ENCODE measurements around the gene C1orf21.

DNA sequence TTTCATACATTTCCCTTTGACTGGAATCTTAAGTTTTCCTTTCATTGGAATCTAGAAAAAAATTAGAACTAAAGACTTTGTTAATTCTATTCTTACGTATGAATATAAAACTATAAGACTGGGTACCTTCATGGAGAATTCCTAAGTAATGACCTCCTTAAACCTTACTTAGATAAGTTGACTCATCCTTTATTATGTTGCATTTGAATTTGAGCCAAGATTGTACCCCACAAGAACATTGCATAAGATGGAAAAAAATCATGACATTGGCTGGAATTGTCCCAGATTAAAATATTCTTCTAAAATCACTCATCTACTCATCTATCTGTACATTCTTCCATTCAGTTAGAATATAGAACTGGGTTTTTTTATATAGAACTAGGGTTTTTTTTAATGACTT, 137.4 kb downstream of the C1orf21 start:
- TF ChIP-seq, protein P1, sequence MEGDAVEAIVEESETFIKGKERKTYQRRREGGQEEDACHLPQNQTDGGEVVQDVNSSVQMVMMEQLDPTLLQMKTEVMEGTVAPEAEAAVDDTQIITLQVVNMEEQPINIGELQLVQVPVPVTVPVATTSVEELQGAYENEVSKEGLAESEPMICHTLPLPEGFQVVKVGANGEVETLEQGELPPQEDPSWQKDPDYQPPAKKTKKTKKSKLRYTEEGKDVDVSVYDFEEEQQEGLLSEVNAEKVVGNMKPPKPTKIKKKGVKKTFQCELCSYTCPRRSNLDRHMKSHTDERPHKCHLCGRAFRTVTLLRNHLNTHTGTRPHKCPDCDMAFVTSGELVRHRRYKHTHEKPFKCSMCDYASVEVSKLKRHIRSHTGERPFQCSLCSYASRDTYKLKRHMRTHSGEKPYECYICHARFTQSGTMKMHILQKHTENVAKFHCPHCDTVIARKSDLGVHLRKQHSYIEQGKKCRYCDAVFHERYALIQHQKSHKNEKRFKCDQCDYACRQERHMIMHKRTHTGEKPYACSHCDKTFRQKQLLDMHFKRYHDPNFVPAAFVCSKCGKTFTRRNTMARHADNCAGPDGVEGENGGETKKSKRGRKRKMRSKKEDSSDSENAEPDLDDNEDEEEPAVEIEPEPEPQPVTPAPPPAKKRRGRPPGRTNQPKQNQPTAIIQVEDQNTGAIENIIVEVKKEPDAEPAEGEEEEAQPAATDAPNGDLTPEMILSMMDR (IDR thresholded peaks at IDR 0.05): no peak
- TF ChIP-seq POLR2A (IDR thresholded peaks at IDR 0.05): no peak

All from Peyer's patch (tissue), 4 donors.